Right ventricle myocardium superior (tissue), 1 donor: ENCODE data around the gene IFNK. TPM values are rescaled to one million over a fixed set of nuclear protein-coding genes. Genes with fewer than 3 reads are reported as not detected.

Experiments used
- ATAC-seq: fragments of 200-7000 bp; cut with Tn5 transposase; one replicate; pipeline ENCODE4 v1.9.1; 2020; ENCODE audit warnings: mild to moderate bottlenecking; ENCODE audit not compliant: poor library complexity
- DNase-seq: peaks from one replicate; pipeline ENCODE4 v3.0.0-alpha.2; 2020
- intact Hi-C: fragments of 100-400 bp; cut with DNase I; formaldehyde crosslinking; loops from one replicate; pipeline ENCODE4 v1.11.2; 2022
- total RNA-seq: library from RNA; stranded (reverse); fragmentation: NEBNext Ultra II Directional; extraction: Animal tissue kit (Norgen Biotek cat#: 25700); gene quantifications from one replicate; pipeline ENCODE4 v1.2.1, GENCODE V29; 2021
- donor health status: DM: no; HTN: yes; CAD: no; lungs with severe emphysema.

Gene IFNK
- total RNA-seq, 1 donor from 2014 or later: not detected

DNA sequence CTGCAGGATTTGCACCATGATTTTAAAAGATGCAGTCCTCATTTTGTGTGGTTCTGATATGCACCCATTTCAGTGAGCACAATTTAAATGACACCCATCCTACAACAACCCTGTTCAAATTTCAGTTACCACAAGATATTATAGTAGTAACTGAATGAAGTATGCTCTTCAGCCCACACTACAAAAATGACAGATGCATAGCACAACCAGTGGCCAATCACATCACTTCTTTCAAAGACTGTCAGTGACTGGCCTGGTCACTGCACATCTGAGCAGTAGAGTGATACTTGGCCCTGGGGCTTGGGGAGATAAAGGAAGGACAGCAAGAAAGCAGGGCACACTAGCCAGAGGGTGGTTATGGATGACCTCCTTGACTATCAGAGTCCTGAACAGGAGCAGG, 19.8 kb upstream of the IFNK start:
- intact Hi-C loops: no loop called here
- ATAC-seq (no peak), DNase-seq (no peak)

DNA sequence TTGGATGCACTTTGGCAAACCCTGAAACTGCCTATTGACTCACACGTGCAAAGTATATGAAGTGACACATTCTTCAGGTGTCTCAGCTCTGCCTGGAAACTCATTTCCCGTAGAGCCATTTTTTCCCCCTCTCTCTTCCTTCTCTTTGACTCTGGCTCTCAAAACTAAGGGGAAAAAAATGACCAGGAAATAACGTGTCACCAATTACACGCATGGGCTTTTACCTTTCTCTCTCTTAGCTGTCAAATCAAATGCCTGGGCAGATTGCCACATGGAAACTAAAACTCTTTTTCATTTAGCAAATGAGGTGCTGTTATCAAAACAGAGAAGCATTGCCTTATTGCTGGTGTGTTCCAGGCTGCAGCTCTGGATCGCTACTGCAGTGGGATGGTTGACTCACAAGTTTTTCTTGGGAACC, 18.3 kb upstream of the IFNK start:
- no peak for ATAC-seq
- DNase-seq: no peak
- intact Hi-C loops: no loop called here

DNA sequence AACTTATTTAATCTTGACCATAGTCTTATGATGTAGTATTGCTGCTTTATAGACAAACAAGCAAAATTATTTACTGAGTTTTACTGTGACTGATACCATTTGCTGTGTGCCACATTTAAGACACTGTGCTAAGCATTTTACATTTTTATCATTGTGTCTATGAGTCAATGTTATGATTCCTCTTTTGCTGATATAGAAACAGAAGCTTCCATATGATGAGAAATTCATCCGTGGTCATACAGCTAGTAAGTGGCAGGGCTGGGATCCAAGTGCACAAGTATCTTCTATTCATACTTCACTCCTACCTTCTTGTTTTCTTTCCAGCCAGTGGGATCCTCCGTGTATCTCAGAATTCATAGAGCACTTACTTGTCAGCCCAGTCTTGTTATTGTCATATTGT, 17.1 kb upstream of the IFNK start:
- DNase-seq (no peak), ATAC-seq (no peak)
- intact Hi-C loops: no loop called here

DNA sequence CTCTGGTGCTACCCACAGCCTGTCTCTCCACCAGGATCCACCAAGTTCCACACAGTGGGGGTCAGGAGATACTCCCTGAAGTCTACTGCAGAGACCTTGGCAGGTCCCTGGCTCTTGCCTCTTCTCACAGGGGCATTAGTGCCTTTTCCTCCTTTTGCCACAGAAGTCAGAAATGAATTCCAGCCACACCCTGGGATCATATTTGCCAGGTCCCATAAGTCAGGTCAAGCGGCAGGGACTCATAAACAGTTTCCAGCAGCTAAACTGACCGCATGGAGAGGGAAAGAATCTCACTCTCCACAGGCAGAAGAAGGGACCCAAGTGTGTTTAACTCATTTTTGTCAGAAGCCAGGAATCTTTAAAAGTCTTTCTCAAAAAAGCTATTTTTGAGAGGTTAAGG, 13.3 kb upstream of the IFNK start:
- ATAC-seq (no peak), DNase-seq (no peak)
- intact Hi-C loops: no loop called here

DNA sequence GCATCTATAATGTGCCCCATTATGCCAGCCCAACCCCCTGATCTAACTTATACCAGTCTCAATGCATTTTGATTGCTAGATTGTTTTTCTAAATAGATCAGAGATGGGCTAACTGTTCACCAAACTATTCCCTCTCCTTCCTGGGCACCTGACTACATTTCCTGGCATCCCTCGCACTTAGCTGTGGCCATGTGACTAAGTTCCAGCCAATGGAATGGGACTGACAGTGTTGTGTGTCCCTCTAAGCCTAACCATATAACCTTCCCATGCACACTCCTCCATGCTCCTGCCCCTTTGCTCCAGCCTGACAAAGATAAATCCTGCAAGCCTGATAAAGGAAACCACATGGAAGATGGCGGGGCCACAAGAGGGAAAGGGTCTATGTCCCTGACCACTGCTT, 12.3 kb upstream of the IFNK start:
- no peak for DNase-seq
- no peak for ATAC-seq
- intact Hi-C loops: no loop called here

DNA sequence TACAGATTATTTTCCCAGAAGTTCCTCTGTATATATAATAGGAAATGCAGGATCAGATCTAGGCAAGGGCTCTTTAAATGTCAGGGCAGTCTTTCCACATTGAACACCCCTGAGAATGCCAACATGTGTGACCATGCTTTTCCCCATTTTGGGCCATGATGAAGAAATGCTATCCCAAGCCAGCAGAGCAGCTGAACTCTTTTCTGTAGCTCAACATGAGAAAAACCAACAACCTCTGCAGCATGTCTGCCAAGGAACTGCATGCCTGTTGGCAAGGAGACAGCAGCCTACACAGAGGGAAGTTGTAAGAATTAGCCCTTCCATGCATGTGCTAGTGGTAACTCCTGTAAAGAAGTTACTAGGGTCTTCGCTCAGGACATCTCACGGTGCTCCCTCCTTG, 9.5 kb upstream of the IFNK start:
- DNase-seq (peak; percentile 41), ATAC-seq (peak; percentile 77)
- intact Hi-C loops: no loop called here

DNA sequence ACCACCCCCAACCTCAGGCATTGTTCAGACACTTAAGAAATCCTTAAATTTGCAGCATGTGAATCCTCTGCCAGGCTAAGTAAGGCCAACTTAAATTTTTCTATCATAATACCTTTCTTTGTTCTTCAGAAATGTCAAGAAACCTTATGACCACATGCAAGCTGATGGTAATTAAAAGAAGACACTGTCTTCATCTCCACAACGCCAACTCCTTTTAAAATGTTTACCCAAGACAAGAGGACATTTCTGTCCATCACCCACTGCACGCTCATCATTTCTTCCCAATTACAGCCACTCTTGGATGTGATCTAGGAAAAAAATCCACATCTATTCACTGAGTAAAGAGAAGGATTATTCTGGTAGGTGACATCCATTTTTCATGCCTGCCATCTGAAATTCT, 6.1 kb upstream of the IFNK start:
- intact Hi-C loops: no loop called here
- no peak for DNase-seq
- no peak for ATAC-seq

DNA sequence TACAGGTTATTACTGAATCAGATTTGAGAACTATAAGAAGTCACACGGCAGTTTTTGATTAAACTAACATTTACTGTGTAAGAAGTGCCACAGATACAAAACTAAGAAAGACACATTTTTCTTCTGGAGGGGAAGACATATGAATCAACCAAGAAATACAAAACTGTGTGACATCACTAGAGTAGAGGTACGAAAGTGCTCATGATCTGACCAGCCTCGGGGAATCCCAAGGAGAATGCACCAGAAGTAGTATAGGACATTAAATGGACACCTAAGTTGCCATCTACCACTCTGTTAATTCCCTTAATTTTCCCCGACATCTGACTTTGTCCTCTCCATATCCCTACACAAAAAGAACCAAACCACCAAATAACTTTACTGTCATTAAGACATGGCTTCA, 5.3 kb upstream of the IFNK start:
- no peak for ATAC-seq
- intact Hi-C loops: no loop called here
- DNase-seq: no peak

DNA sequence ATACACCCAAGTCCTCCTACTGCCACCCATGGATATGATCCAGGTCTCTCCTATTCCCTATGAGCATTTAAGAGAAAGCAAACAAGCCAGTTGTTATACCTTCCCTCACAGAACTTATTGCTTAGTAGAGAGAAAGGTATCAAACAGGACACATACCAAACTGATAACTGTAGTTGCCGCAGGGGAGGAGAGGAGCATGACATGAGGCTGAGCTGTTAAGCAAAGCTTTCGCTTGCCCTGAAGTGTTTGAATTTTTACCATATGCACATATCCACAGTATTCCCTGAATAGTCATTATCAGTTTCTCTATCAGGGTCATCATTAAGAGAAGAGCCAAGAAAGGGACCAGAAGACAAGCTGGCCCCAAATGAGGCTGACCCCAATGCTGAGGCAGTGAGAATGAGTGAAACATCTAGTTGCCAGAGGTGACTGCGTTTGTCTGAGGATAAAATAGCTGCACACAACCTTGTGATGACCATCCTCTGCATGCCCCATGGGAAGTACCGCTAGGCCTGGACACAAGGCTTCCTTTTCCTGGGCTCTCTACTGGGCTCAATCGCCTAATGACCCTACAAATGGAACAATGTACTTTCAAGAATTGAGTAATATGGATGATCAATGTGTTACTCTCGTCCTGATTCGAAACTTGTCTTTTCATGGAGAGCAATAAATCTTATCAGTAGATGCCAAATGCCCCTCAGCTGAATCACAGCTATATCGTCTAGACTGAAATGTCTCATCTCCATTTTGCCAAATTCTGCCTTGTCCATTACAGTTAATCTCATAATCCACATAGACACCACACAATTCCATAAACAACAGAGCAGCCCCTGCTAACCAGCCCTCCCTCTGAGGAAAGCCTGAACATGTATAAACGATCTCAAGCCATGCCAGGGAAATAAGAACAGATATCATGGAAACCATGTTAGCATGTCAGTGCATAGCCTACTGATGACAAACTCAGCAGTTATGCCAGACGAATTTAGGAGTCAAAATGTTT, 4.3 kb upstream of the IFNK start:
- intact Hi-C loops: loop anchor here (10.0 kb wide), 2 partner anchors 85 to 115 kb away; no protein-coding TSS in a partner anchor
- ATAC-seq: no peak
- DNase-seq: no peak

DNA sequence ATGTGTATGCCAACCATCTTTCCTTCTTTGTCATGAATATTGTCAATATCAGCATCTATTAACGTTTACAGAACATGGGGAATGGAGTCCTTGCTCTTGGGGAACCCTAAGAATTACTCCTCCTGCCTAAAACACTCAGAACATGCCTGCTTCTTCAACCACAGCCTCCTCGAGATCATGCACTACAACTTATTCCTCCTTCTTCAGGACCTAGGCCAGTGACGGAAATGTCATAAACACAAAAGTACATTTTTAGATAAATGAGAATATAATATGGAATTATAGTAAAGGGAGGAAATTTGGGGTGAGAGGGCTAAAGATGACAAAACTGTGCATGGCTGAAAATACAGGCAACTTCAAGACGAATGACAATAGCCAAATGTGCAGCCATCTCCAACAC, 3.1 kb upstream of the IFNK start:
- DNase-seq (no peak), ATAC-seq (no peak)
- intact Hi-C loops: loop anchor here (10.0 kb wide), 2 partner anchors 86 to 116 kb away; no protein-coding TSS in a partner anchor

DNA sequence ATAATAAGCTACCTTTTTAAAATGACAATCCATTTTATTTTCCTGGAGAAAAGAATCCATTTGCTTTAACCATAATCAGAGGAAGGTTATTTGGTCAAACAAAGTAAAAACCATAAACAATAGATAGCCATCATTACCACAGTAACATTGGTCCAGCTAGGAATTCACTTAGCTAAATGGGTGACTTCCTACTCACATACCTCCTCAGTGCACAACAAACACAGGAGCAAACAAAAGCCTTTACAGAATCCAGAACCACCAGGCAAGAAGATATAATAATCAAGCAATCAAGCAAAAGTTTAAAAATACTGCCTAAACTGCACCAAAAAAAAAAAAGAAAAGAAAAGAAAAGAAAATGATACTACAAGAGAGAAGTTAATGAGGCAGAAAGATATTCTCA, 949 bp upstream of the IFNK start:
- ATAC-seq: no peak
- intact Hi-C loops: loop anchor here (10.0 kb wide), 2 partner anchors 88 to 118 kb away; no protein-coding TSS in a partner anchor
- no peak for DNase-seq

DNA sequence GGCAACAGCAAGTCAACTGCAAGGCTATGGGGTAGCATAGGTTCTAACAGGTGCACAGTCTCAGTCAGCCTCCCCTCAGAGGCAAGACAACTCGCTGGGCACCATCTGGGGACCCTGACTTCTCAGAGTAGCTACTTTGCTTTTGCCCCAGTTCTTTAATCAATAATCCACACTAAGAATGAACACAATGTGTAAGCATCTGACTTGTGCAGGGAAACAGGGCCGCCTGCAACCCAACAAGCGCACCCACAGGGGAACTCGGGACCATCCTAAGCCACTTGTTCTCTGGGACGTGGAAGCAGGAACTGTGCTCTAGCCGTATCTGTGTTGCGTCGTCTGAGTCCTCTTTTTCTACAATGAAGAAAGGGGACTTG, 3.6 kb downstream of the IFNK start:
- no peak for DNase-seq
- ATAC-seq: peak; percentile 7
- intact Hi-C loops: loop anchor here (10.0 kb wide), 2 partner anchors 93 to 123 kb away; no protein-coding TSS in a partner anchor

DNA sequence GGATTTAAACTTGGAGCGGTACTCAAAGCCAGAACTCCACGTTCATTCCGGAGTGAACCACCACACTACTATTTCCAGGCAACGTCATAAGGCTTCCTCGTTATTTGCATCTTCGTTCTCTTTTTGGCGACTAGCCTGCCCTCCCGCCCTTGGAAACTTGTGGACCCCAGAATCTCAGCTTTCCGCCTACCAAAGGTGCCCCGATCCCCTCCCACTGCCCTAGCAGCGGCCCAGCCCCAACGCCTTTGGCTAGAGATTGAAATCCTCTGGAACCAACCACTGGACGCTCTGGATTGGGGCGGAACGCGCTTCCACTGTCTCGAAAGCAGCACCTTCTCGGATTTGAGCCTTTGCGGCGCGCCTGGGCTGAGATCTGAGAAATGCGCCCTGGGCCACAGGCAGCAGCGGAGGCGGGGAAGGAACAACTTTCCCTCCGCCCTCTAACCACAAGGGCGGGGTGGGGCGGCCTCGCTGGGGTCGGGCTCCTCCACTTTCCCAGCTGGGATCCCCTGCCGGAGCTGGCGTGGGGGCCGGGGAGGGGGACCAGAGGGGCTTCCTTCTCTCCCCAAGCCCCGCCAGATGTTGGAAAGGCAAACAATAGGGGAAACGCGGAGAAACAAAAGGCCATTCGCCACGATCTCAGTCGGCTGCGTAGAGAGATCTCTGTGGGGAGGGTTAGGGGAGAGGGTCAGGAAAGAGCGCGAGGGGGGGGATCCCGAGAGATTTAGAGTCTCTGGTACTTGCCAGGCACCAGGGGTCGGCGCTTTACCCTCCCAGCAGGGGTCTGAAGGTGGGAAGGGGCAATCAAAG, 4.2 kb downstream of the IFNK start:
- DNase-seq (peak; percentile 85), ATAC-seq (peak; percentile 89)
- intact Hi-C loops: loop anchor here (10.0 kb wide), 2 partner anchors 93 to 123 kb away; no protein-coding TSS in a partner anchor

DNA sequence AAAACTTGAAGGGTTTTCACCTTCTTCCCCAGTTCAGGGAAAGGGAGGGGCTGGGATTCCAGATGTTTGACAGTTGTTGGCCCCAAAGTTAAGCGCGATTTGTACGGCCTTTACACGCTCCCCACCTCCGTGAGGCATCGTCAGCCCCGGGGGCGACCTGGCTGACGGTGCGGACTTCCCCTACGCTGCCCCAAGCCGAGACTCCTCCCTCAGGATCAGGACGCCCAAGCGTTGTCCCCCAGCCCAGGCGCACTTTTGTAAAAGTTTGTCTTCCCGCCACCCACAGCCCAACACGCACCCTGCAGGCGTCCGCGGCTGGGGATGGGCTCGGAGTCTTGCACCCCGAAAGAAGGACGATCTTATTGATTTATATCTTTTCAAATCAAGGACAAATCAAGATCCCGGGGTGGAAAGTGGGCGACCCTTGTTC, 4.8 kb downstream of the IFNK start:
- intact Hi-C loops: loop anchor here (1.0 to 10.0 kb wide), 3 partner anchors 94 to 196 kb away; no protein-coding TSS in a partner anchor
- peak; percentile 57 for DNase-seq
- peak; percentile 73 for ATAC-seq

DNA sequence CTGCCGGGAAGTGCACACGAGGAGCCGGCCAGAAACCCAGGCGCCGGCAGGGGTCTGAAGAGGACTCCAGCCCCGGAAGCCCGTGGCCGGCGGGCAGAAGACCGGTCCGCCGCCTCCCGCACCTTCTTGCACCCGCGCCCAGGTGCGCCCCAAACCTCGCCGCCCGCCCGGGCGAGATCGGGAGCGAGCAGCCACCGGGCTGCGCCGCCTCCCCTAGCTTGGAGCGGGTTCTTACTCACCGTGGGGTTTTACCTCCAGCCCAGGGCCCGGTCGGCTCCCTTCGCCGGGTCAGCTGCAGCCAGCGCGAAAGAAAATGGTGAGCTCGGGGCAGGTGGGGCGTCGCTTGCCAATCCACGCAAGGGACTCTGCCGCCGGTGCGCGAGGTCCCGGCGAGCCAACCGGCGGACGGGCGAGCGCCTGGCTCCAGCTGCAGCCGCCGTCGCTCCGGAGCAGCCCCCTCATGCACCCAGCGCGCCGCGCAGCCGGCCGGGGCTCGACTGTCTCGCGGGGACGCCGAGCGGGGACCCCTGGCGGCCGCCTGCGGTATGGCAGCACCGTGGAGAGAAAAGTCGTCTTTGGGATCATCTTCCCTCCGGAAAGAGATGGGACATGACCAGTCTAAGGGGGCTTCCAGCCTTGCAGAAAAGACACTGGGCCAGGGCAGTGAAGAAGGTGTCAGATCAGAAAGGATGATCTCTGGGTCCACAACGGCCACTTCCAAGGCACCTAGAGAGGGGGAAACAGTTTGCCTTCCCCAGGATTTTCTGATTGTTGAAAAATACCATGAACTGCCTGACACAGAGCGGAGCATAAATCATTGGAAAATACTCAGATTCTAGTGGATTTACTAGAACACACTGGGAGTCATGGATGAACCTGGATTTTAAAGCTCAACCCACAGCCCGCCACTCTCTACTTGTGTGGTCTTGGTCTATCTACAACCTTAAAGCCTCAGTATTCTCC, 5.5 kb downstream of the IFNK start, which contains the start of gene MOB3B:
Gene MOB3B, minus strand, starts transcription at position 499 of the 963 bp plus-strand sequence. CDS start 74,264 bp downstream, outside the sequence.
- DNase-seq (peak; percentile 92), ATAC-seq (peak; percentile 94)
- intact Hi-C loops: loop anchor here (1.0 to 10.0 kb wide), 3 partner anchors 95 to 196 kb away; no protein-coding TSS in a partner anchor

DNA sequence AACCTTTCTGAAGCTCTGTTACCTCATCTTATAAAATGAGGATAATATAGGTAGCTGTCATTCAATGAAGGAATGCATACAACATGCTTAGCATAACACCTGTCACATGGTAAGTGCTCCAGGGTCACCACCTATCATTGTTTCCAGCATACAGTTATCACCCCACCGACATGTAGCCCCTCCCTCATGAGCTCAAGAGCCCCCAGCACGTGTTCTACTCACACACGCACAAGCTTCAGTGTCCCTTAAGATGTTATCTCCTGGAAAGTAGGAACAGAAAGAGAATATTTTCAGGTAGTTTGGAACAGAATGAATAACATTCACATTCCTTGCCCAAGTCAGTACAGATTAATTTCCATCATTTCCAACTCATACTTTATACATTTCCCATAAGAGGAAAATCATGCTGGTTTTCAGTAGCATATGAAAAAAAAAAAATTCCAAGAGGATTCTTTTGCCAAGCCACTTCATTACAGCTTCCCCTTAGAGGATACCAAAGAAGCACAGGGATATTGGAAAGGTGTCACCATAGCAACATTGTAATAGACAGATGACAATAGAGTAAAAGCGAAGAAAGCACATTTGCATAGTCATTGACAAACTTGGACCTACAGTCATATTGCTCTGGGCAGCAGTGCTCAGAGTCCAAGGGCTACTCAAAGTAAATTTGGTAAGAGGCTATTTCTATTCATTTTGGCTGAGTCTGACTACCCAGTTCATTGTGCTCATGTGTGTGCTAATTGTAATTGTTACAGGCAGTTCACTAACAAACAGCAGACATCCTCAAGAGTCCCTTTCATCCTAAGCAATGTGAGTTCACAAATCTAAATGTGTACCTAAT, 7.0 kb downstream of the IFNK start:
- intact Hi-C loops: no loop called here
- ATAC-seq: no peak
- DNase-seq: no peak

DNA sequence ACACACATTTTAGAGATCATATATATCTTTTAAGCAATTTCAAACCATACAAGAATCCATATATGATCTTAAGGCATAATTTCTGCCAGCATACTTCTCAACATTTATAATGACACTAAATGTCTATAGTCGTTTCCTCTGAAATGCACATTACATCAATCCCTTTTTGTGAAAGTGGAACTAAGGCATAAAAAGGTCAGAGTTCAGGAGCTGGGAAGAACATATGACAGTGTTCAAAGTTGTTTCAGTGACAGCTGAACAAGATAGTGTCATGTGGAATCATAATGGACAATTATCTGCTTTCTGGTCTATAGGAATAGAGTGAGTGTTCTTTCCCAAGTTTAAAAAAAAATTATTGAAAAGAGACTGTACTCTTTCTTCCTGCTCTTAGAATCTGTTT, 8.0 kb downstream of the IFNK start:
- ATAC-seq (no peak), DNase-seq (no peak)
- intact Hi-C loops: no loop called here
